ENCODE results near the gene YES1.

DNA sequence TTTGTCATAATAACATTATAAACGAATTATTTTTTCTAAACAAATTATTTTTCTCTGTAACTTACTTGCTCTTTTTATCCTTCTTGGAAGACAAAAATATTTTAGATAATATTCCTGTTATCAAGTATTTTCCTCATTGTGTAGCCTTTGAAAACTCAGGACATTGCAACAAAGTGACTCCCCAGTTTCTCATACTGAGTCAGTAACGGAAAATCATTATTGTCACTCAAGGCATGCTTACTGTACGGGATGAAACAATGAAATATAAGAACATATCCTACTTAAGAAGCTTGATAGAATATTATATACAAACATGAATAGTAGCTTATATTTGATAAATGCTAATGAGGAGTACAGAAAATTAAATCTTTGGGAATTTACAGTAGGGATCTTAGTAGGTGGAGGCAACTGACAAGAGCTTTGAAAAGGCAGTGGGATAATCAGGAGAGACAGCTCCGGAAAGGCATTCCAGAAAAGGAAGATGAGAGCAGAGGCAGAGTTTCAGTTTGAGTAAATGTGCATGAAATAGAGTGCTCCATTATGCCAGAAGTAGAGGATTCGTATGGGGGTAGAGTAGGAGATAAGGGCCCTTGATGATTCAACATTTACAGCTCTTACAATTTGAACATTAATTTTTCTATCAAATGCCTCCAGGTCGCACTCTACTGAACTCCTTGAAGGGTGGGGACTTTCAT lies 14.0 kb upstream of the YES1 start:
- TF ChIP-seq EZH2 (IDR thresholded peaks at IDR 0.05; ENCODE audit: borderline replicate concordance, low read length), result no peak
- TF ChIP-seq, protein P1, sequence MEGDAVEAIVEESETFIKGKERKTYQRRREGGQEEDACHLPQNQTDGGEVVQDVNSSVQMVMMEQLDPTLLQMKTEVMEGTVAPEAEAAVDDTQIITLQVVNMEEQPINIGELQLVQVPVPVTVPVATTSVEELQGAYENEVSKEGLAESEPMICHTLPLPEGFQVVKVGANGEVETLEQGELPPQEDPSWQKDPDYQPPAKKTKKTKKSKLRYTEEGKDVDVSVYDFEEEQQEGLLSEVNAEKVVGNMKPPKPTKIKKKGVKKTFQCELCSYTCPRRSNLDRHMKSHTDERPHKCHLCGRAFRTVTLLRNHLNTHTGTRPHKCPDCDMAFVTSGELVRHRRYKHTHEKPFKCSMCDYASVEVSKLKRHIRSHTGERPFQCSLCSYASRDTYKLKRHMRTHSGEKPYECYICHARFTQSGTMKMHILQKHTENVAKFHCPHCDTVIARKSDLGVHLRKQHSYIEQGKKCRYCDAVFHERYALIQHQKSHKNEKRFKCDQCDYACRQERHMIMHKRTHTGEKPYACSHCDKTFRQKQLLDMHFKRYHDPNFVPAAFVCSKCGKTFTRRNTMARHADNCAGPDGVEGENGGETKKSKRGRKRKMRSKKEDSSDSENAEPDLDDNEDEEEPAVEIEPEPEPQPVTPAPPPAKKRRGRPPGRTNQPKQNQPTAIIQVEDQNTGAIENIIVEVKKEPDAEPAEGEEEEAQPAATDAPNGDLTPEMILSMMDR (IDR thresholded peaks at IDR 0.05; ENCODE audit: low read length), result no peak
